ENCODE results near the gene GAK. TPM values are rescaled to one million over a fixed set of nuclear protein-coding genes. Genes with fewer than 3 reads are reported as not detected.

GAK gene
- total RNA-seq, 1 experiment from 2014 or later = 81.1 TPM

DNA sequence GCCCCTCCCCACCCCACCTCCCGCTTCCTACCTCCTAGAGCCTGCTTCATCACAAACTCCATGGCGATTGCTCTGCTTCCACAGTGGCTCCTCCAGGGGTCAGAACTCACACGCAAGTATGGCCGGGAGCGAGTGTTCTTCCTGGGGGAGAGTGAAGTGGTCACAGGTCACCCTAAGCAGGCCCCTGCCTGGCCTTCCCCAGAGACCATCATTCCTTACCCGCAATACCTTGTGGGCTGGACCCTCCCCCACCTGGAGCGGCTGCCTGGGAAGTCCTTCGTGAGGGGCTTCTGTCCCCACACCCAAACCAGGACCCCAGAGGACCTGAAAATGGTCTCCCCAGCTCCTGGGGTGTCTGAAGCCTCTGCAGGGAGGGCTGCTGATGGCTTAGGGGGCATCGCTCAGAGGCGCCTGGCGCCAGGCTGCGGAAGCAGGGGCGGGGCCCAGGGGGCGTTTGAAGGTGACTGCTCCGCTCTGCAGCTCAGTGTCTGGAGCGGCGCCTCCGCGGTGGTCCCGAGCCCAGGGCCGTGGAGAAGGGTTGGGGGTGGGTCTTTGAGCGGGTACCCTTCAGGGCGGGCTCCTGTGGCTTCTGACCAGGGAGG lies 107.6 kb downstream of the GAK start:
- DNase-seq = no peak
- no peaks in the 10 kb centered on the region for H3K36me3 ChIP-seq
- H3K4me1 ChIP-seq = peaks cover 9% of the 10 kb centered on the region; the same call in 1 of the 2 replicates
- H3K27me3 ChIP-seq = peaks cover 5% of the 10 kb centered on the region
- peak overlapping the region; percentile 21 for H3K4me3 ChIP-seq
- no peaks in the 10 kb centered on the region for H3K9me3 ChIP-seq (replicated peaks)
- no peak overlapping the region for H3K27ac ChIP-seq

DNA sequence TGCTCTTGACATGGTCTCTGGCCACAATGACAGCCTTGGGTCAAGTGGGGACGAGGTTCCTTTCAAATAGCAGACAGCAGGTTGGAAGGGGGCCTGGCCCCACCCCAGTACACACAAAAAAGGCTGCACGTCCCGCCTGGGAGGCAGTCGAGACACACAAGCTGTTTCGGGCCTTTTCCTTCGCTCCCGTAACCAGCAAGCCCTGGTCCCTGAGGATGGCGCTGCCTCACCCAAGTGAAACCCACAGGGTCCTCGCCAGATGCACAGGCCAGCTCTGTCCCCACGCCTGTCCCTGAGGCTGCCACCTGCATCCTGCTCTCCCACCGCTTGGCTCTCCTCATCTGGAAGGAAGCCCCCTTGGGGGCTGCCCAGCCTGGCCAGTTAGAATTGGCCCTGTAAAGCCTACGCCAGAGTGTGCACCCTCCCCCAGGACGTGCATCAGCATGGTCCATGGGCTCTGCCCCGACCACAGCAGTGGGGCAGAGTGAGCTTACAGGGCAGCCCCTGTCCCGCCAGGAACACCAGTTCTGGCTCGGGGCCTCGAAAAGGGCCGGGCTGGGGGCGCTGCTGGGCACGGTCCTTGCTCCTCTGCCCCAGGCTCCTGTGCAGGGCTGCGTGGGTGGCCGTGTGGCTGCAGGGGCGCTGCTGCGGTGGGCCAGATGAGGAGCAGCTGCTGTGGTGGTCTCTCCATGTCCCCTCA lies 108.2 kb downstream of the GAK start:
- no peak overlapping the region for H3K27ac ChIP-seq
- peak; percentile 60 to 68 for DNase-seq
- H3K4me3 ChIP-seq = peak overlapping the region; percentile 21
- peaks cover 5% of the 10 kb centered on the region for H3K27me3 ChIP-seq
- no peaks in the 10 kb centered on the region for H3K9me3 ChIP-seq (replicated peaks)
- H3K36me3 ChIP-seq = no peaks in the 10 kb centered on the region
- peaks cover 9% of the 10 kb centered on the region; the same call in 1 of the 2 replicates for H3K4me1 ChIP-seq

DNA sequence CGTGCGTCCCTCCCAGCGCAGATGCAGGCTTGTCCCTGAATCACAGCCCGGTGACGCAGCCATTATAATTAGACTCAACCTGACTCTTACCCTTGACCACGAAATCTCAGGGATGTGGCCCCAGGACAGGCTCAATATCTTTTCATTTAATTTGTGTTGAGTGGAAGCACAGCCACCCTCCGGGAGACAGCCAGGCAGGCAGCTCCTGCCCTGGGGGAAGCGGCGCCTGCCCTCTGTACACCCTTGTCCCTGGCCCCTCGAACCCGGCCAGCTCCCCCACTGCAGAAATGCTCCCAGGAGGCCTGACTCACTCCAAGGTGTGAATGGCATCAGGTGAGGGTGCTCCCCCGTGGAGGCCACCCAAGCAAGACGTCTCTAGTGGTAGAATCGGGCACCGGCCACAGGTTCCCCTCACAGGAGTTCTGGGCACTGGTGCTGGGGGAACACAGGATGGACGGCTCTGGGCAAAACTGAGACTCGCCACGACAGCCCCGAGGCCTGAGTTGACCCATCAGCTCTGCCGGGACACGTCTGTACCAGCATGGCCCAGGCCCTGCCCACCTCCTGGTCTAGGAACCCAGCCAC lies 108.8 kb downstream of the GAK start:
- Histone ChIP-seq H3K9me3 (replicated peaks) (no peaks in the 10 kb centered on the region), H3K27me3 (peaks cover 5% of the 10 kb centered on the region)
- DNase-seq = peak; percentile 39 to 51

DNA sequence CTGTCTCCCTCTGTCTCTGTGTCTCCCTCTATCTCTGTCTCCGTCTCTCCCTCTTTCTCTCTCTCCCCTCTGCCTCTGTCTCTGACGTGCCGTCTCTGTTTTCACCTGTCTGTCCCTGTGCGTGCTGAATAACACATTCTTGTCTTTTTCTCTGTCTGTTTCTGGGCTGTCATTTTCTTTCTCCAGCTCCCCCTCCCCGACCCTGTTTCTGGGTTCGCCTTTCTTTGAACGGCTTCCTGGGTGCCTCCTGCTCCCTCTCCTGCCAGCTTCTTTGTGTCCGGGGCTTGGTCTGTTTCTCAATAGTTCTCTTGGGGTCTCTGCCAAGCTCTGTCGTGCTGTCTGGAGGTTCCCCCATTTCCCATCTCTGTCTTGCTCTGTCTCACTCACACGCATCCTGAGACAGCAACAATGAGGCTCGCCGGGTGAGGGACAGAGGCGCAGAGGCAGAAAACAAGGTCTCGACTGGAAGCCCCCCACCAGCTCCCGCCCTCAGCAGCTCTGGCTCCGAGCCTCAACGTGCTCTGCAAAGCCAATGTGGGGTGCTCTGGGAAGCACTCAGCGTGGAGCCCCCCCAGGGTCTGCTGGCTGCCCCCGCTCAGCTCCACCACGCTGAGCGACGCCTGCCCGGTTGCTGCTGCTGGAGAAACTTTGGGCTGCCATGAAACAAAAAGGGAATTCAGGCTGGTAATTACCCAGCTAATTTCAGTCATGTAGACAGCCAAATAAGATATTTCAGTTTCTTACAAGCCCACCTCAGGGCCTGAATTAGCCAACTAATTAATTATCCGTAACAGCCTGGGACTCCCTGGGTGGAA lies 109.5 kb downstream of the GAK start:
- Histone ChIP-seq H3K4me1 (peaks cover 9% of the 10 kb centered on the region; the same call in 1 of the 2 replicates), H3K27me3 (peaks cover 5% of the 10 kb centered on the region)

More for the DNA sequence above, 108.8 kb downstream of the GAK start:
- Histone ChIP-seq H3K36me3 (no peaks in the 10 kb centered on the region), H3K4me1 (peaks cover 9% of the 10 kb centered on the region; the same call in 1 of the 2 replicates), H3K4me3 (peak overlapping the region; percentile 23), H3K27ac (no peak overlapping the region)

DNA sequence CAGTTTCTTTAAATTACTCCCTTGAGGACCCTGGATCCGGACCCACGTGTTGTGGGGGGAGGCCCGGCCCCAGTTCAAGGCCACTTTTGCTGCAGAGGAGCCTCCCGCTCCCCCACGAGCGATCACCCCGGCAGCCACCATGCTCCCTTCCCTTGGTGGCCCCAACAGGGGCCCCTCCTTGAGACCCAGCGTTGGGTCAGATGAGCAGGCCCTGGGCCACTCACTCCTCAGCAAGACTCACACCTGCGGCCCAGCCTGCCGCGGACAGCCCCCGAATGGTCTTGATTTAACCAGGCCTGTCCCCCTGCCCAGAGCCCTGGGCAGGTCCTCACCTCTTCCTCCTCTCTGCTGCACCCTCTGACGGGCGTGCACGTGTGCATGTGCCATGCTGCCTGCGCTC lies 110.5 kb downstream of the GAK start:
- no peak overlapping the region for H3K27ac ChIP-seq
- H3K9me3 ChIP-seq (replicated peaks) = no peaks in the 10 kb centered on the region
- peaks cover 9% of the 10 kb centered on the region; the same call in 1 of the 2 replicates for H3K4me1 ChIP-seq
- H3K27me3 ChIP-seq = peaks cover 5% of the 10 kb centered on the region
- no peak for DNase-seq
- H3K36me3 ChIP-seq = no peaks in the 10 kb centered on the region
- no peak overlapping the region for H3K4me3 ChIP-seq

More for the DNA sequence above, 109.5 kb downstream of the GAK start:
- Histone ChIP-seq H3K9me3 (replicated peaks) (no peaks in the 10 kb centered on the region), H3K36me3 (no peaks in the 10 kb centered on the region), H3K4me3 (peak overlapping the region; percentile 23), H3K27ac (no peak overlapping the region)
- DNase-seq = no peak

DNA sequence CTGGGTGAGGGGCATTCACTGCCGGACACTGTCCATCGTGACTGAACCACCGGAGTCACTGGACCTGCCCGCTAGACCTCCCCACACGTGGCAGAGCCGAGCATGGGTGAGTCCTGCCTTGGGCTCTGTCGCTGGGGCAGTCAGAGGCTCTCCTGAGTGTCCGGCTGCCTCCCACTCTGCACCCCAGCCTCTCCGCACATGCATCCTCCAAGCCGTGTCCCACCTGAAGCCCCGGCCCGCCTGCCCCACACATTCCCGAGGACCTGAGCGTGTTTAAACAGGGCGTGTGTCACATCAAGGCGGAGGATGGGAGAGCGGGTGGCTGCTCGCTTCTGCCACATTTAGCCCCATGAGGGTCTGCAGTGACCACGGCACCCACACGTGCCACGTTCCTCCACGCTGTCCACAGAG lies 110.9 kb downstream of the GAK start:
- no peaks in the 10 kb centered on the region for H3K36me3 ChIP-seq
- H3K4me3 ChIP-seq = no peak overlapping the region
- peaks cover 9% of the 10 kb centered on the region; the same call in 1 of the 2 replicates for H3K4me1 ChIP-seq
- no peak for DNase-seq
- H3K9me3 ChIP-seq (replicated peaks) = no peaks in the 10 kb centered on the region
- H3K27me3 ChIP-seq = peaks cover 5% of the 10 kb centered on the region
- no peak overlapping the region for H3K27ac ChIP-seq

DNA sequence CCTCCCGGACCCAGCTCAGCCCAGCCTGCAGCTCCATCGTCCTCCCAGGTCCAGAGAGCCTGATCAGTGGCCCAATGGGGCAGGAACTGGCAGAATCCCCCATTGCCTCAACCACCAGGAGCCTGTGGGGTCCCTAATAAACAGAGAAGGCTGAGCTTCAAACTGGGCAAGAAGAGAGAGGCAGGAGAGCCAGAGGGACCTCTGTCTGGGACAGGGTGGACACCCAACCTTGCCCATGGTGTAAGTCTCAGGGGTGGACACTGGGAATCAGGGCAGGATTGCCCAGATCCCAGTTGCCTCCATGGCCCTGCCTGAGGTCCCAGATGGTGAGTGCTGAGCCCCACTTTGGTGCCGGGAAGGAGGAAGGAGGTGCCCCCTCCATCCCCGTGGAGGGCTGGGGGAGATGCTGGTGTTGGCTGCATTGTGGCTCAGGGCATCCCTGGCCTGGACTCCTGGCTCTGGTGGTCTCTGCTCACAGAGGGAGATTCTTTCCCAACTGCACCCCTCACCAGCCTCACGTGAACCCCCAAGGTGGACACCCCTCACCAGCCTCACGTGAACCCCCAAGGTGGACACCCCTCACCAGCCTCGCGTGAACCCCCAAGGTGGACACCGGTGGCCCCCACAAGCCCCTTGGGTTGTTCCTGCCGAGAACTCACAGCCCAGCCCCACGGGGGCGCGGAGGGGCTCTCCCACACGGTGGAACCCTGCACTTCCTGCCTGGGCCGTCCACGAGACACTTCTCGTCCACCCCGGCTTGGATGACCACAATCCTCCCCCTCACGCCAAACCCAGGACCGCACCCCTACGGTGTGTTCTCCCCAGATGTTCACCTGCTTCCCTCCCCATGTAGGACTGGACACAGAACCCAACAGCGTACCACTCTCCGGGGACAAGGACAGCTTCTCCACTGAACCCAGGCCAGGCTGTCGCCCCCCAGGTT lies 111.6 kb downstream of the GAK start:
- H3K27me3 ChIP-seq = peaks cover 10% of the 10 kb centered on the region
- no peaks in the 10 kb centered on the region for H3K9me3 ChIP-seq (replicated peaks)
- no peak overlapping the region for H3K4me3 ChIP-seq
- H3K27ac ChIP-seq = no peak overlapping the region
- H3K36me3 ChIP-seq = no peaks in the 10 kb centered on the region
- peaks cover 13% of the 10 kb centered on the region; the same call in 1 of the 2 replicates for H3K4me1 ChIP-seq
- DNase-seq = no peak

DNA sequence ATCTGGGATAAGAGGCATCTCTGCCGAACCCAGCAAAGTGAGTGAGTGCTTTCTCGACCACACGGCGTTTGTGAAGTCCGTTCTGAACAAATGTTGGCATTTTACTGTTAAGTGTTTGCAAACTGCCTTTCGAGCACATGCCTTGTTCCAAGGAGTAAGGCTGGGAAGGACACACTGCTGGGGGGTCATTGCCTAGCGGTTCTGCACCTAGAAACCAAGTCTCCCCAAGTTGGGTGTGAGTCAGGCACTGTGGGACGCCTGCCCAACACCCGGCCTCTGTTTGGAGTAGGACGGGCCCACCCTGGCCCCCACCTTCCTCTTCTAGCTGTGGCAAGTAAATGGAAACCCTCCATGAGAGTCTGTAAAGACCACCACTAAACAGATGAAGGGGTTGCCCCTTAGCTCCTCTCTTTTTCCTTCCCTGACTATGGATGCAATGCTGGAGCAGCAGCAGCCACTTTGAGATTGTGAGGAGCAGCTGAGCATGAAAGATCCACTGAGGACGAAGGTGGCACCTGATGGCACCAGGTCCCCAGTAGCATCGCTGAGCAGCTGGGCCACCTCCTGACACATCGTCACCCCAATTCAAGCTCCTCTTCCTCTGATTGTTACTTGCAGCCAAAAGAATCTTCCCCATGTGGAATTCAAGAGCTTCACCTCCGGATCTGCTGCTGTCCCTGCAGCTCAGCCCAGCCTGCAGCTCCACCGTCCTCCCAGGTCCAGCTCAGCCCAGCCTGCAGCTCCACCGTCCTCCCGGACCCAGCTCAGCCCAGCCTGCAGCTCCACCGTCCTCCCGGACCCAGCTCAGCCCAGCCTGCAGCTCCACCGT lies 112.5 kb downstream of the GAK start:
- H3K4me3 ChIP-seq = no peak overlapping the region
- H3K36me3 ChIP-seq = no peaks in the 10 kb centered on the region
- no peak overlapping the region for H3K27ac ChIP-seq
- no peak for DNase-seq
- H3K9me3 ChIP-seq (replicated peaks) = no peaks in the 10 kb centered on the region
- H3K4me1 ChIP-seq = peaks cover 13% of the 10 kb centered on the region; the same call in 1 of the 2 replicates
- H3K27me3 ChIP-seq = peaks cover 12% of the 10 kb centered on the region

DNA sequence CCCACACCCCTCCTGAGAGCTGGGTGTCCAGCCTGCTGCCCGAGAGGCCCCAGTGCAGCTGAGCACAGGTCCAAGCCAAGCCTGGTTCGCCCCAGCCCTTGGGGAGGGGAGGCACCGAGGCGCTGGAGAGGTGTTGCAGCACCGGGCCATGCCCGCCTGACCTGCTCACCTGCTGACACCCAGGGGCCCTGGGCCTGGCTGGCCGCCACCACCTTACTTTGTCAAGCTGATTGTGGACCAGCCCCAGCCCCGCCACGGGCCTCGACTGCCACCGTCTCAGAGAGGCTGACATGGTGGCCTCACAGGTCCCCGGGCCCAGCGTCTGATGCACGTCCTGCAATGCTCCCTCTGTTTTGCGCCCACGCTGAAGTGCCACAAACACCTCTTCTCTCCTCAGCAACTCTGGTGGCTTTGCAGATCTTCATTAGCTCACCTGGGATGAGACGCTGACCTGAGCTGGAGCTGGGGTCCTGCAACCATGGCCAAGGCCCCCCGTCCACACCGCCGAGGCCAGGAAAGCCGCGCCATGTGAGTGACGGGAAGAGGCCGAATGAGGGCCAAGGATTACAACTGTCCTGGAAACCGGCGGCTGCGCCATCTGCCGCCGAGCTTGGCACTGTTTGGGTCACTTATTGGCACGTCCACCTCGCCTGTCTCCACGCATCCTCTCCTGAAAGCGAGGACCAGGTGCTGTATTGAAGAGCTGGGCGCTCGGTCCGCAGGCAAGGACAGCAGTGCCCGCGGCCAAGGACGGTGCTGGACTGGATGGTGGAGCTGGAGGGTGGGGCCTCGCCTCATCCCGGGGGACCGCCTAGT lies 113.8 kb downstream of the GAK start:
- H3K4me1 ChIP-seq = peaks cover 5% of the 10 kb centered on the region; the same call in 1 of the 2 replicates
- peaks cover 7% of the 10 kb centered on the region; the same call in 1 of the 2 replicates for H3K27me3 ChIP-seq
- DNase-seq = no peak
- no peak overlapping the region for H3K27ac ChIP-seq
- H3K36me3 ChIP-seq = no peaks in the 10 kb centered on the region
- H3K9me3 ChIP-seq (replicated peaks) = no peaks in the 10 kb centered on the region
- no peak overlapping the region for H3K4me3 ChIP-seq

DNA sequence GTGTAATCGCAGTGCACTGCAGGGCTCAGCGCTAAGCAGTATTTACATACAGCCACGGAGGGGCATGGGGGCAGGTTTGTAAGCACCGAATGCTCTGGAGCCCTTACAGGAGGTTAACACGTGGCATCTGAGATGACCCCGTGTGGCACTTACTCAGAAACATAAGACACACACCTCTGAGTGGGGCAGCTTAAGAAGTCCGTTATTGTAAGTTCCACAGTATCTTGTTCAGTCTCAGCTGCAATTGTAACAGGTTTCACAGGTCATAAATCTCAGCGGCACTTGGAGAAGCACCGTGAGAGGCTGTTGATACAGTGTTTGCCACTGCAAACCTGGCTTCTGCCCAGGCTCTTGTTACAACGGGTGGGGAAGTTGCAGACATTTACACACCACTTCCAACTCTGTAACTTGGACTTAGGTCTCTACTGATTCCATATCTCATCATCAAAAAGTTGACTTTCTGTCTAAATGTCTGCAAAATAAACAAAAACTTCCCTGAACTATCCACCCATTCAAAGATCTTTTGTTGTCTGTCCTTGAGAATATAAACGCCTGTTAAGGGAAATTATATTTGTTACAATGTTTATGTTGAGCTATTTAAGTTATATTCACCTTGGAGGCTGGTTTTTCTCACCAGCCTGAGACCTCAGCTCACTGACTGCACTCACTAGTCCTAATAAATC lies 116.5 kb downstream of the GAK start:
- Histone ChIP-seq H3K27ac (no peak overlapping the region), H3K36me3 (no peaks in the 10 kb centered on the region), H3K27me3 (peaks cover 7% of the 10 kb centered on the region; the same call in 1 of the 2 replicates), H3K9me3 (replicated peaks) (no peaks in the 10 kb centered on the region), H3K4me3 (no peak overlapping the region), H3K4me1 (peaks cover 5% of the 10 kb centered on the region; the same call in 1 of the 2 replicates)
- peak in 1 of 2 experiments; percentile 55 for DNase-seq

DNA sequence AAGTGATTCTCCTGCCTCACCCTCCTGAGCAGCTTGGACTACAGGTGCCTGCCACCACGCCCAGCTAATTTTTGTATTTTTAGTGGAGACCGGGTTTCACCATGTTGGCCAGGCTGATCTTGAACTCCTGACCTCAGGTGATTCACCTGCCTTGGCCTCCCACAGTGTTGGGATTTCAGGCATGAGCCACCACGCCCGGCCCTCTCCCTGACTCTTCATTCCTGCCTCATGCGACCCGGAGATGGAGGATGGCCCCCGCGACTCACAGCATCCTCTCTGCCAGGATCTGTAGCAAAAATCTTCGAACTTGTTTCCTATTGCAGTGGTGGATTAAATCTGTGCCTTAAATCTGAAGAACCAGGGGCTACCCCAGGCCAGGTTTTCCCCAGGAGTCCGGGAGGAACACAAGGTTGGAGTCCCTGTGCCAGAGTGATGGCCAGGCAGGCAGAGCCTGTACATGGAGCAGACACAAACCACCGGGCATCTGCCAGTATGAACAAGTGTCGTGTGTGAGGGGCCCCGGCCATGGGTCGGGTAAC lies 117.7 kb downstream of the GAK start:
- no peak overlapping the region for H3K4me3 ChIP-seq
- no peaks in the 10 kb centered on the region for H3K9me3 ChIP-seq (replicated peaks)
- peaks cover 7% of the 10 kb centered on the region; the same call in 1 of the 2 replicates for H3K27me3 ChIP-seq
- no peak overlapping the region for H3K27ac ChIP-seq
- no peaks in the 10 kb centered on the region for H3K36me3 ChIP-seq
- peaks cover 5% of the 10 kb centered on the region; the same call in 1 of the 2 replicates for H3K4me1 ChIP-seq
- no peak for DNase-seq
